ENCODE measurements around the gene ANKRD40CL. TPM values are rescaled to one million over a fixed set of nuclear protein-coding genes. Genes with fewer than 3 reads are reported as not detected.

ANKRD40CL gene
- total RNA-seq, 1 experiment from 2014 or later, result not detected

- no peaks in the 10 kb centered on the region for H3K27me3 ChIP-seq (ENCODE audit: control insufficient read depth, insufficient read depth, low read length)
- H3K4me1 ChIP-seq (ENCODE audit: control insufficient read depth, insufficient read depth, low read length), result no peaks in the 10 kb centered on the region
- H3K27ac ChIP-seq (ENCODE audit: low read length), result no peak overlapping the region
- POLR2A ChIA-PET, result no interaction called here
- TF ChIP-seq CTCF (IDR thresholded peaks at IDR 0.05), result no peak
- TF ChIP-seq TCF7L2 (IDR thresholded peaks at IDR 0.05; ENCODE audit: low read depth, low read length), result no peak
- TF ChIP-seq REST (IDR thresholded peaks at IDR 0.05; ENCODE audit: insufficient read depth in 1 of 2, low read depth in 2 of 2, low read length in 1 of 2), result no peak
- no peak for TF ChIP-seq POLR2AphosphoS5 (IDR thresholded peaks at IDR 0.05; ENCODE audit: low read depth, low read length)
- TF ChIP-seq SIN3A (IDR thresholded peaks at IDR 0.05; ENCODE audit: borderline replicate concordance, insufficient read depth, low read depth, low read length), result no peak
- CTCF ChIA-PET, result no interaction called here
- no TSS peak for BruUV-seq (replicated peaks)
- no peaks in the 10 kb centered on the region for H3K36me3 ChIP-seq (ENCODE audit: control insufficient read depth, insufficient read depth, low read length)
- H3K4me3 ChIP-seq (ENCODE audit: low read depth in 2 of 2, low read length in 2 of 2), result no peak overlapping the region
- ATAC-seq, result 0 out of 2 replicates have a peak, but pooled peaks have one; percentile 36
- H3K9me3 ChIP-seq (ENCODE audit: control insufficient read depth, insufficient read depth, low read depth, low read length), result no peaks in the 10 kb centered on the region
- intact Hi-C loops (cut with micrococcal nuclease; ENCODE audit: unreplicated experiment), result no loop called here
- in situ Hi-C loops (cut with HindIII; ENCODE audit: low pct_unique_long_range_greater_than_20kb, low sequenced_read_pairs), result no loop called here
- no peak for DNase-seq (ENCODE audit: low read depth, low spot score)
Observed at GRCh38 chr17:50775926-50776325, 8.6 kb upstream of the ANKRD40CL start.

GRCh38 chr17:50774225-50774803, 7.0 kb upstream of the ANKRD40CL start:
- Histone ChIP-seq H3K27me3 (ENCODE audit: control insufficient read depth, insufficient read depth, low read length) (no peaks in the 10 kb centered on the region), H3K4me1 (ENCODE audit: control insufficient read depth, insufficient read depth, low read length) (no peaks in the 10 kb centered on the region), H3K27ac (ENCODE audit: low read length) (no peak overlapping the region), H3K9me3 (ENCODE audit: control insufficient read depth, insufficient read depth, low read depth, low read length) (no peaks in the 10 kb centered on the region), H3K4me3 (ENCODE audit: low read depth in 2 of 2, low read length in 2 of 2) (no peak overlapping the region), H3K36me3 (ENCODE audit: control insufficient read depth, insufficient read depth, low read length) (no peaks in the 10 kb centered on the region)
- BruUV-seq (replicated peaks), result no TSS peak
- intact Hi-C loops (cut with micrococcal nuclease; ENCODE audit: unreplicated experiment), result no loop called here
- ChIA-PET POLR2A (interaction anchor here (0.7 kb wide), 1 partner anchor 69 kb away, joined by 5 read pairs; no protein-coding TSS in a partner anchor), CTCF (interaction anchor here (0.8 to 1.4 kb wide), 2 partner anchors 9 to 78 kb away, joined by 4 to 7 read pairs; no protein-coding TSS in a partner anchor)
- no peak for DNase-seq (ENCODE audit: low read depth, low spot score)
- in situ Hi-C loops (cut with HindIII; ENCODE audit: low pct_unique_long_range_greater_than_20kb, low sequenced_read_pairs), result no loop called here
- no peak for TF ChIP-seq REST (IDR thresholded peaks at IDR 0.05; ENCODE audit: insufficient read depth in 1 of 2, low read depth in 2 of 2, low read length in 1 of 2)
- TF ChIP-seq SIN3A (IDR thresholded peaks at IDR 0.05; ENCODE audit: borderline replicate concordance, insufficient read depth, low read depth, low read length), result no peak
- TF ChIP-seq POLR2AphosphoS5 (IDR thresholded peaks at IDR 0.05; ENCODE audit: low read depth, low read length), result no peak
- ATAC-seq, result no peak

Measured in Panc1 (cell line).